HepG2 (cell line): Measurements from ENCODE around the gene MYL6B. TPM values are rescaled to one million over a fixed set of nuclear protein-coding genes. Genes with fewer than 3 reads are reported as not detected.

Source experiments
- FOXM1 ChIP-seq: sonication (generic); formaldehyde crosslinking; IDR thresholded peaks from 2 replicates; pipeline ENCODE4 v1.5.0; 2020; ENCODE audit warnings: missing genetic modification reagents
- MAF1 ChIP-seq: sonication (generic); formaldehyde crosslinking; IDR thresholded peaks from 2 replicates; pipeline ENCODE4 v1.5.0; 2020; ENCODE audit warnings: missing genetic modification reagents, borderline replicate concordance
- SRF ChIP-seq: IDR thresholded peaks from 2 replicates; pipeline ENCODE4 v1.6.1; 2011; ENCODE audit warnings: mild to moderate bottlenecking, low read depth, low read length, moderate library complexity
- ZBTB7A ChIP-seq: sonication (generic); formaldehyde crosslinking; IDR thresholded peaks from 2 replicates; pipeline ENCODE4 v1.8.0; 2022; ENCODE audit warnings: mild to moderate bottlenecking, missing genetic modification reagents
- ZNF552 ChIP-seq: sonication (generic); formaldehyde crosslinking; IDR thresholded peaks from 2 replicates; pipeline ENCODE4 v1.9.0; 2022; ENCODE audit warnings: missing genetic modification reagents, mild to moderate bottlenecking, borderline replicate concordance
- polyA plus RNA-seq, 8 experiments: library from polyadenylated mRNA; depleted of rRNA in 3 of 8; stranded (reverse) in 7 of 8; unstranded in 1 of 8; fragments of >200 nt; fragmentation: Illumina TruSeq in 4 of 8; extraction: Trizol in 4 of 8; gene quantifications; 2 replicates each; pipeline versions ENCODE4 v1.2.1 to v1.2.3, GENCODE V29; 2011 to 2016; ENCODE audit warnings: low read depth in 4 of 8, missing spikeins in 1 of 8, mixed read lengths in 1 of 8; ENCODE audit not compliant: insufficient read depth in 1 of 8
- total RNA-seq, 5 experiments: library from RNA; depleted of rRNA; stranded (reverse); fragments of >200 nt; fragmentation: Illumina TruSeq; extraction: Trizol; gene quantifications; 2 replicates each; pipeline ENCODE4 v1.2.3, GENCODE V29; 2016; ENCODE audit warnings: low read depth in 1 of 5
- TF ChIP-seq, protein P1 (sequence below): sonication (generic); formaldehyde crosslinking; conservative IDR thresholded peaks from 2 replicates; pipeline ENCODE4 v1.8.1; 2023; ENCODE audit warnings: missing genetic modification reagents
- TF ChIP-seq, protein P2 (sequence below): sonication (generic); formaldehyde crosslinking; IDR thresholded peaks from 2 replicates; pipeline ENCODE4 v1.5.0; 2020; ENCODE audit warnings: mild to moderate bottlenecking, missing genetic modification reagents
- TF ChIP-seq, protein P3 (sequence below): IDR thresholded peaks from 2 replicates; pipeline ENCODE4 v1.6.1; 2016; ENCODE audit warnings: mild to moderate bottlenecking, missing biosample characterization, missing genetic modification reagents
- TF ChIP-seq, protein P4 (sequence below): sonication (generic); formaldehyde crosslinking; IDR thresholded peaks from 2 replicates; pipeline ENCODE4 v1.5.1; 2020; ENCODE audit warnings: mild to moderate bottlenecking, missing genetic modification reagents, borderline replicate concordance
- TF ChIP-seq, protein P5 (sequence below): IDR thresholded peaks from 2 replicates; pipeline ENCODE4 v1.6.1; 2016; ENCODE audit warnings: low read depth, control low read depth

MYL6B gene
- total and polyA plus RNA-seq, 2 of the 13 experiments (the other 11 are each of a cell fraction or from before 2014, with no cell fraction given), result 75.7 to 88.7 TPM

DNA sequence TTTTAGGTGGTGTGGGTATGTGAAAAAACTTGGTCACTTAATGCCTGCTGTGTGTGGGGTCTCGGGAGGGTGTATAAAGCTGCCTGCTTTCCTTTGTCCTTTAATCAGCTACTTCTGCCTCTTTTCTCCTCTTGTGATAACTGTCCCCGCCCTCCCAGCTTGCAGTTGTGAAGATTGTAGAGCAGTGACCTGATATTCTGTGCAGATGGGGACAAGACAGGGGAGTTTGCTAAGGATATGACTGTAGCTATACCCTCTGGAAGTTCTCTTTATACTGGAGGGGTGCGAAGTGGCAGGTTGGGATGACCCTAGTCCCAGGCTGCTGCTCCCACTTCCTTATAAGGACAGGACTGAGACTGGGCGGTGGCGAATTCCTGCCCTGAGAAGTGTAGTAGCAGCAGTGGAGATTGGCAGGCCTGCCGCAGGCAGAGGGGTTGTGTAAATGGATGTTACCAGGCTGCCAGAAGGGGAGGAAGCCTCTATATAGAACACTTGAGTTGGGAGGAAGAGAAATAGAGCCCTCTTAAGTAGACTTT, 6.6 kb downstream of the MYL6B start (continued):
- TF ChIP-seq MAF1 (CRISPR knock-in tag) (no peak), FOXM1 (CRISPR knock-in tag) (no peak), ZNF552 (no peak), SRF (peak; percentile 91), ZBTB7A (CRISPR knock-in tag) (no peak)
- TF ChIP-seq, protein P1, sequence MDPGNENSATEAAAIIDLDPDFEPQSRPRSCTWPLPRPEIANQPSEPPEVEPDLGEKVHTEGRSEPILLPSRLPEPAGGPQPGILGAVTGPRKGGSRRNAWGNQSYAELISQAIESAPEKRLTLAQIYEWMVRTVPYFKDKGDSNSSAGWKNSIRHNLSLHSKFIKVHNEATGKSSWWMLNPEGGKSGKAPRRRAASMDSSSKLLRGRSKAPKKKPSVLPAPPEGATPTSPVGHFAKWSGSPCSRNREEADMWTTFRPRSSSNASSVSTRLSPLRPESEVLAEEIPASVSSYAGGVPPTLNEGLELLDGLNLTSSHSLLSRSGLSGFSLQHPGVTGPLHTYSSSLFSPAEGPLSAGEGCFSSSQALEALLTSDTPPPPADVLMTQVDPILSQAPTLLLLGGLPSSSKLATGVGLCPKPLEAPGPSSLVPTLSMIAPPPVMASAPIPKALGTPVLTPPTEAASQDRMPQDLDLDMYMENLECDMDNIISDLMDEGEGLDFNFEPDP (CRISPR knock-in tag), result no peak
- TF ChIP-seq, protein P2, sequence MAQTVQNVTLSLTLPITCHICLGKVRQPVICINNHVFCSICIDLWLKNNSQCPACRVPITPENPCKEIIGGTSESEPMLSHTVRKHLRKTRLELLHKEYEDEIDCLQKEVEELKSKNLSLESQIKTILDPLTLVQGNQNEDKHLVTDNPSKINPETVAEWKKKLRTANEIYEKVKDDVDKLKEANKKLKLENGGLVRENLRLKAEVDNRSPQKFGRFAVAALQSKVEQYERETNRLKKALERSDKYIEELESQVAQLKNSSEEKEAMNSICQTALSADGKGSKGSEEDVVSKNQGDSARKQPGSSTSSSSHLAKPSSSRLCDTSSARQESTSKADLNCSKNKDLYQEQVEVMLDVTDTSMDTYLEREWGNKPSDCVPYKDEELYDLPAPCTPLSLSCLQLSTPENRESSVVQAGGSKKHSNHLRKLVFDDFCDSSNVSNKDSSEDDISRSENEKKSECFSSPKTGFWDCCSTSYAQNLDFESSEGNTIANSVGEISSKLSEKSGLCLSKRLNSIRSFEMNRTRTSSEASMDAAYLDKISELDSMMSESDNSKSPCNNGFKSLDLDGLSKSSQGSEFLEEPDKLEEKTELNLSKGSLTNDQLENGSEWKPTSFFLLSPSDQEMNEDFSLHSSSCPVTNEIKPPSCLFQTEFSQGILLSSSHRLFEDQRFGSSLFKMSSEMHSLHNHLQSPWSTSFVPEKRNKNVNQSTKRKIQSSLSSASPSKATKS (CRISPR knock-in tag), result no peak
- TF ChIP-seq, protein P3, sequence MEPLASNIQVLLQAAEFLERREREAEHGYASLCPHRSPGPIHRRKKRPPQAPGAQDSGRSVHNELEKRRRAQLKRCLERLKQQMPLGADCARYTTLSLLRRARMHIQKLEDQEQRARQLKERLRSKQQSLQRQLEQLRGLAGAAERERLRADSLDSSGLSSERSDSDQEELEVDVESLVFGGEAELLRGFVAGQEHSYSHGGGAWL, result no peak
- TF ChIP-seq, protein P4, sequence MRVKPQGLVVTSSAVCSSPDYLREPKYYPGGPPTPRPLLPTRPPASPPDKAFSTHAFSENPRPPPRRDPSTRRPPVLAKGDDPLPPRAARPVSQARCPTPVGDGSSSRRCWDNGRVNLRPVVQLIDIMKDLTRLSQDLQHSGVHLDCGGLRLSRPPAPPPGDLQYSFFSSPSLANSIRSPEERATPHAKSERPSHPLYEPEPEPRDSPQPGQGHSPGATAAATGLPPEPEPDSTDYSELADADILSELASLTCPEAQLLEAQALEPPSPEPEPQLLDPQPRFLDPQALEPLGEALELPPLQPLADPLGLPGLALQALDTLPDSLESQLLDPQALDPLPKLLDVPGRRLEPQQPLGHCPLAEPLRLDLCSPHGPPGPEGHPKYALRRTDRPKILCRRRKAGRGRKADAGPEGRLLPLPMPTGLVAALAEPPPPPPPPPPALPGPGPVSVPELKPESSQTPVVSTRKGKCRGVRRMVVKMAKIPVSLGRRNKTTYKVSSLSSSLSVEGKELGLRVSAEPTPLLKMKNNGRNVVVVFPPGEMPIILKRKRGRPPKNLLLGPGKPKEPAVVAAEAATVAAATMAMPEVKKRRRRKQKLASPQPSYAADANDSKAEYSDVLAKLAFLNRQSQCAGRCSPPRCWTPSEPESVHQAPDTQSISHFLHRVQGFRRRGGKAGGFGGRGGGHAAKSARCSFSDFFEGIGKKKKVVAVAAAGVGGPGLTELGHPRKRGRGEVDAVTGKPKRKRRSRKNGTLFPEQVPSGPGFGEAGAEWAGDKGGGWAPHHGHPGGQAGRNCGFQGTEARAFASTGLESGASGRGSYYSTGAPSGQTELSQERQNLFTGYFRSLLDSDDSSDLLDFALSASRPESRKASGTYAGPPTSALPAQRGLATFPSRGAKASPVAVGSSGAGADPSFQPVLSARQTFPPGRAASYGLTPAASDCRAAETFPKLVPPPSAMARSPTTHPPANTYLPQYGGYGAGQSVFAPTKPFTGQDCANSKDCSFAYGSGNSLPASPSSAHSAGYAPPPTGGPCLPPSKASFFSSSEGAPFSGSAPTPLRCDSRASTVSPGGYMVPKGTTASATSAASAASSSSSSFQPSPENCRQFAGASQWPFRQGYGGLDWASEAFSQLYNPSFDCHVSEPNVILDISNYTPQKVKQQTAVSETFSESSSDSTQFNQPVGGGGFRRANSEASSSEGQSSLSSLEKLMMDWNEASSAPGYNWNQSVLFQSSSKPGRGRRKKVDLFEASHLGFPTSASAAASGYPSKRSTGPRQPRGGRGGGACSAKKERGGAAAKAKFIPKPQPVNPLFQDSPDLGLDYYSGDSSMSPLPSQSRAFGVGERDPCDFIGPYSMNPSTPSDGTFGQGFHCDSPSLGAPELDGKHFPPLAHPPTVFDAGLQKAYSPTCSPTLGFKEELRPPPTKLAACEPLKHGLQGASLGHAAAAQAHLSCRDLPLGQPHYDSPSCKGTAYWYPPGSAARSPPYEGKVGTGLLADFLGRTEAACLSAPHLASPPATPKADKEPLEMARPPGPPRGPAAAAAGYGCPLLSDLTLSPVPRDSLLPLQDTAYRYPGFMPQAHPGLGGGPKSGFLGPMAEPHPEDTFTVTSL (CRISPR knock-in tag), result no peak
- TF ChIP-seq, protein P5, sequence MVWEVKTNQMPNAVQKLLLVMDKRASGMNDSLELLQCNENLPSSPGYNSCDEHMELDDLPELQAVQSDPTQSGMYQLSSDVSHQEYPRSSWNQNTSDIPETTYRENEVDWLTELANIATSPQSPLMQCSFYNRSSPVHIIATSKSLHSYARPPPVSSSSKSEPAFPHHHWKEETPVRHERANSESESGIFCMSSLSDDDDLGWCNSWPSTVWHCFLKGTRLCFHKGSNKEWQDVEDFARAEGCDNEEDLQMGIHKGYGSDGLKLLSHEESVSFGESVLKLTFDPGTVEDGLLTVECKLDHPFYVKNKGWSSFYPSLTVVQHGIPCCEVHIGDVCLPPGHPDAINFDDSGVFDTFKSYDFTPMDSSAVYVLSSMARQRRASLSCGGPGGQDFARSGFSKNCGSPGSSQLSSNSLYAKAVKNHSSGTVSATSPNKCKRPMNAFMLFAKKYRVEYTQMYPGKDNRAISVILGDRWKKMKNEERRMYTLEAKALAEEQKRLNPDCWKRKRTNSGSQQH (CRISPR knock-in tag), result 0 out of 2 replicates have a peak, but pooled peaks have one; percentile 52
